Endothelial cell of hepatic sinusoid (primary cell): ENCODE data around the gene PRKG1.
"Not testable (repeated sequence)": the region's sequence is repeated elsewhere in the genome, so short reads cannot be mapped to it uniquely, and the experiment has no call there.

Experiments used
- in situ Hi-C: cut with HindIII; loops from 2 replicates; pipeline ENCODE4 v1.10.0; 2017; ENCODE audit warnings: low sequenced_read_pairs

The PRKG1 gene

GRCh38 chr10:51168086-51168815 is 94.0 kb downstream of the PRKG1 start:
- in situ Hi-C loops, result no loop called here

GRCh38 chr10:51169111-51169510 is 94.8 kb downstream of the PRKG1 start:
- in situ Hi-C loops, result no loop called here

GRCh38 chr10:51170518-51171245 is 96.4 kb downstream of the PRKG1 start:
- in situ Hi-C loops, result no loop called here

GRCh38 chr10:51171946-51172345 is 97.7 kb downstream of the PRKG1 start:
- in situ Hi-C loops, result no loop called here

GRCh38 chr10:51176976-51177695 is 102.8 kb downstream of the PRKG1 start:
- in situ Hi-C loops, result no loop called here

- in situ Hi-C loops, result no loop called here
Measured at GRCh38 chr10:51178634-51179033, 104.3 kb downstream of the PRKG1 start.

GRCh38 chr10:51180141-51180540 is 105.9 kb downstream of the PRKG1 start:
- in situ Hi-C loops, result no loop called here

GRCh38 chr10:51183783-51184182 is 109.5 kb downstream of the PRKG1 start:
- in situ Hi-C loops, result no loop called here

- in situ Hi-C loops, result no loop called here
Measured at GRCh38 chr10:51186361-51186760, 112.1 kb downstream of the PRKG1 start.

- in situ Hi-C loops, result no loop called here
Measured at GRCh38 chr10:51188008-51188407, 113.7 kb downstream of the PRKG1 start.

GRCh38 chr10:51188866-51189265 is 114.6 kb downstream of the PRKG1 start:
- in situ Hi-C loops, result no loop called here

GRCh38 chr10:51196508-51197175 is 122.4 kb downstream of the PRKG1 start:
- in situ Hi-C loops, result no loop called here

GRCh38 chr10:51198170-51198569 is 123.9 kb downstream of the PRKG1 start:
- in situ Hi-C loops, result no loop called here

- in situ Hi-C loops, result no loop called here
Measured at GRCh38 chr10:51201947-51202346, 127.7 kb downstream of the PRKG1 start.

GRCh38 chr10:51203359-51203758 is 129.1 kb downstream of the PRKG1 start:
- in situ Hi-C loops, result no loop called here

GRCh38 chr10:51204066-51204465 is 129.8 kb downstream of the PRKG1 start:
- in situ Hi-C loops, result no loop called here

GRCh38 chr10:51204701-51205100 is 130.4 kb downstream of the PRKG1 start:
- in situ Hi-C loops, result no loop called here

- in situ Hi-C loops, result no loop called here
Measured at GRCh38 chr10:51206500-51206899, 132.2 kb downstream of the PRKG1 start.

GRCh38 chr10:51212937-51213336 is 138.7 kb downstream of the PRKG1 start:
- in situ Hi-C loops, result not testable (repeated sequence)

- in situ Hi-C loops, result no loop called here
Measured at GRCh38 chr10:51214207-51215196, 140.2 kb downstream of the PRKG1 start.
